Upper lobe of left lung (tissue), 6 donors: ENCODE results near the gene ZBTB45. TPM values are rescaled to one million over a fixed set of nuclear protein-coding genes. Genes with fewer than 3 reads are reported as not detected.
A peak's percentile ranks its signal among the peaks of the same experiment; 100 is the strongest.
"Not testable (repeated sequence)": the region's sequence is repeated elsewhere in the genome, so short reads cannot be mapped to it uniquely, and the experiment has no call there.

Experiments
- ATAC-seq, 2 donors: fragments of 200-7000 bp; cut with Tn5 transposase; one replicate each; pipeline ENCODE4 v1.9.1; 2022; ENCODE audit warnings: mild to moderate bottlenecking in 2 of 2, moderate library complexity in 2 of 2; ENCODE audit not compliant: low FRiP score in 2 of 2
- DNase-seq, 2 donors: peaks; one replicate each; pipeline ENCODE4 v3.0.0-alpha.2; 2019 to 2020
- H3K27ac ChIP-seq, 4 donors: fragments of 200-600 bp; sonication (generic); one replicate each; pipeline ENCODE4 v1.5.1; 2016 to 2019
- H3K27me3 ChIP-seq, 4 donors: fragments of 200-600 bp; sonication (generic); one replicate each; pipeline ENCODE4 v1.5.1; 2017 to 2019
- H3K36me3 ChIP-seq, 4 donors: fragments of 200-600 bp; sonication (generic); one replicate each; pipeline ENCODE4 v1.5.1; 2016 to 2019
- H3K4me1 ChIP-seq, 4 donors: fragments of 200-600 bp; sonication (generic); one replicate each; pipeline ENCODE4 v1.5.1; 2018 to 2019
- H3K4me3 ChIP-seq, 4 donors: fragments of 200-600 bp; sonication (generic); one replicate each; pipeline ENCODE4 v1.5.1; 2017 to 2019; ENCODE audit warnings: mild to moderate bottlenecking in 2 of 4, moderate library complexity in 1 of 4
- H3K9me3 ChIP-seq, 4 donors: fragments of 200-600 bp; sonication (generic); one replicate each; pipeline ENCODE4 v1.5.1; 2018 to 2019
- CTCF ChIP-seq, 6 experiments: fragments of 450-650 bp in 4 of 6; fragments of 200-600 bp in 2 of 6; sonication (generic) in 2 of 6; IDR thresholded peaks; one replicate each; pipeline ENCODE4 v1.5.1; 2016 to 2019; ENCODE audit warnings: antibody characterized with exemption in 6 of 6
- EP300 ChIP-seq, 4 donors: sonication (generic); formaldehyde crosslinking; IDR thresholded peaks; one replicate each; pipeline ENCODE4 v1.5.1; 2017; ENCODE audit warnings: antibody characterized with exemption in 4 of 4, control low read depth in 2 of 4
- POLR2A ChIP-seq, 4 donors: fragments of 450-650 bp; IDR thresholded peaks; one replicate each; pipeline ENCODE4 v1.5.1; 2016 to 2017; ENCODE audit warnings: antibody characterized with exemption in 4 of 4, mild to moderate bottlenecking in 2 of 4
- POLR2AphosphoS5 ChIP-seq, 2 donors: sonication (generic); formaldehyde crosslinking; IDR thresholded peaks; one replicate each; pipeline ENCODE4 v1.5.1; 2017; ENCODE audit warnings: antibody characterized with exemption in 2 of 2
- WGBS, 2 donors: methylation state at CpG; one replicate each; pipeline ENCODE4 v1.1.5; 2017 to 2018; 5-methylcytosine and 5-hydroxymethylcytosine counted together
- total RNA-seq, 6 donors: library from RNA; depleted of rRNA in 4 of 6; stranded (reverse); fragments of >200 nt in 4 of 6; gene quantifications; one replicate each; pipeline versions ENCODE4 v1.1.0 to v1.2.1, GENCODE V29; 2016 to 2021
- donor health status: DM: no; HTN: no; CAD: no; lungs with moderate emphysema.
- donor health status: DM: no; HTN: yes; CAD: no; lungs with severe emphysema.

The ZBTB45 gene
- total RNA-seq, 6 donors from 2014 or later = 11.9 to 19.7 (median 15.0) TPM

DNA sequence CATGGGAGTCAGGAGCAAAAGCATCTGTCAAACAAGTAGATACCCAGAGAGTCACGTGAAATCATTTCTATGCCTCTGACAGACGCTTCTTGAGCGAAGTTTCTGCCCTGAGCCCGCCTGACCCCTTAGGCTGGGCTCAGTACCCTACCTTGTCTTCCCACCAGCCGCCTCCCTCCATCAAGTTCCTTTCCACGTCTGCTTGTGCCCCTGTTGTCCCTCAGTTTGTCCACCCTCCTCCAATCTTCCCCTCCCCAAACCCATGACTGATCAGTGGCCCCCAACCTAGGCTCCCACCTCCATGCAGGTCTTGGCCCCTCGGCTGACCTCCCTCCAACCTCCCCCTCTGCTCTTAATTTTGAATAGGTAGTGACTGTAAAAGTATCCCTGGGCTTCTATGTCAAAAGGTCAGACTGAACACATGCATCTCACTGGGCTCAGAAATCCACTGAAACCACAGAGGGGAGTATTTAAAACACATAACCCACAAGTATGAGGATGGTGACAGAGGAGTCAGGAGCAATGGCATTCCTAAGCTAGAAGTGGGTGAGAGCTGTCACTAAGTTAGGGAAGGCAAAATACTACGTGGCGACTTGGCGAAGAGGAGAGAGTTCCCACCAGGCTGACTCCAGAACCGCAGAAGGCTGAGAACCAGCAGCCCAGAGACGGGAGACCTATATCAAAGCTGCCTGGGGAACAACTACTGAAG lies 45.2 kb downstream of the ZBTB45 start:
- Histone ChIP-seq H3K4me1 (peaks cover 13 to 21% (median 16%) of the 10 kb centered on the region in 4 donors), H3K27me3 (no peaks in the 10 kb centered on the region), H3K4me3 (peak overlapping the region in 1 of 4 donors; percentile 55), H3K36me3 (peaks cover 4 to 49% (median 33%) of the 10 kb centered on the region in 4 donors), H3K9me3 (no peaks in the 10 kb centered on the region), H3K27ac (peak overlapping the region in 2 of 4 donors; percentile 90 to 91)
- WGBS, 2 donors = 91 to 92% methylated on average over 12 of the region's 12 CpGs
- TF ChIP-seq POLR2AphosphoS5 (IDR thresholded peaks at IDR 0.05) (no peak), CTCF (IDR thresholded peaks at IDR 0.05) (no peak), POLR2A (IDR thresholded peaks at IDR 0.05) (no peak), EP300 (IDR thresholded peaks at IDR 0.05) (no peak)
- no peak for ATAC-seq
- DNase-seq = no peak

GRCh38 chr19:58473775-58474174 lies 45.8 kb downstream of the ZBTB45 start:
- Histone ChIP-seq H3K27ac (no peak overlapping the region), H3K4me3 (no peak overlapping the region), H3K9me3 (no peaks in the 10 kb centered on the region), H3K36me3 (peaks cover 4 to 48% (median 32%) of the 10 kb centered on the region in 4 donors), H3K4me1 (peaks cover 13 to 22% (median 16%) of the 10 kb centered on the region in 4 donors), H3K27me3 (no peaks in the 10 kb centered on the region)
- no peak for ATAC-seq
- no peak for TF ChIP-seq POLR2AphosphoS5 (IDR thresholded peaks at IDR 0.05)
- TF ChIP-seq CTCF (IDR thresholded peaks at IDR 0.05) = no peak
- no peak for TF ChIP-seq POLR2A (IDR thresholded peaks at IDR 0.05)
- no peak for TF ChIP-seq EP300 (IDR thresholded peaks at IDR 0.05)
- DNase-seq = no peak

DNA sequence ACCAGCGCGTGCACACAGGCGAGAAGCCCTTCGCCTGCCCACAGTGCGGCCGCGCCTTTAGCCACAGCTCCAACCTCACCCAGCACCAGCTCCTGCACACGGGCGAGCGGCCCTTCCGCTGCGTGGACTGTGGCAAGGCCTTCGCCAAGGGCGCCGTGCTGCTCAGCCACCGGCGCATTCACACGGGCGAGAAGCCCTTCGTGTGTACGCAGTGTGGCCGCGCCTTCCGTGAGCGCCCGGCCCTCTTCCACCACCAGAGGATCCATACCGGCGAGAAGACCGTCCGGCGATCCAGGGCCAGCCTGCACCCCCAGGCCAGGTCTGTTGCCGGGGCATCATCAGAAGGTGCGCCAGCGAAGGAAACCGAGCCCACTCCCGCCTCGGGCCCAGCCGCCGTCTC lies 47.9 kb downstream of the ZBTB45 start:
- no peak for TF ChIP-seq CTCF (IDR thresholded peaks at IDR 0.05)
- no peak for TF ChIP-seq POLR2A (IDR thresholded peaks at IDR 0.05)
- TF ChIP-seq EP300 (IDR thresholded peaks at IDR 0.05) = no peak
- no peak for TF ChIP-seq POLR2AphosphoS5 (IDR thresholded peaks at IDR 0.05)
- ATAC-seq (no peak), DNase-seq (peak in 1 of 2 donors; percentile 82)
- peaks cover 16 to 29% (median 20%) of the 10 kb centered on the region in 4 donors for H3K4me1 ChIP-seq
- H3K27me3 ChIP-seq = no peaks in the 10 kb centered on the region
- H3K36me3 ChIP-seq = peaks cover 4 to 43% (median 30%) of the 10 kb centered on the region in 4 donors
- WGBS, 2 donors = 96 to 99% methylated on average over 9 to 33 of the region's 39 CpGs
- H3K4me3 ChIP-seq = no peak overlapping the region
- no peak overlapping the region for H3K27ac ChIP-seq
- H3K9me3 ChIP-seq = no peaks in the 10 kb centered on the region

GRCh38 chr19:58470837-58471543 lies 48.6 kb downstream of the ZBTB45 start:
- 93 to 95% methylated on average over 10 to 31 of the region's 53 CpGs for WGBS, 2 donors
- Histone ChIP-seq H3K36me3 (peaks cover 4 to 43% (median 30%) of the 10 kb centered on the region in 4 donors), H3K4me1 (peaks cover 16 to 29% (median 17%) of the 10 kb centered on the region in 4 donors)
- not testable (repeated sequence) for H3K9me3 ChIP-seq, H3K27ac ChIP-seq, ATAC-seq, H3K27me3 ChIP-seq, H3K4me3 ChIP-seq
- peak in 1 of 2 donors; percentile 77 for DNase-seq

GRCh38 chr19:58469241-58470013 lies 50.2 kb downstream of the ZBTB45 start:
- Histone ChIP-seq H3K27me3 (no peaks in the 10 kb centered on the region), H3K36me3 (peaks cover 4 to 43% (median 30%) of the 10 kb centered on the region in 4 donors), H3K9me3 (no peaks in the 10 kb centered on the region), H3K4me1 (peaks cover 8 to 21% (median 12%) of the 10 kb centered on the region in 4 donors), H3K4me3 (no peak overlapping the region), H3K27ac (no peak overlapping the region)
- 94 to 95% methylated on average over 9 to 16 of the region's 17 CpGs for WGBS, 2 donors
- DNase-seq (peak in 1 of 2 donors; percentile 38), ATAC-seq (no peak)
- TF ChIP-seq EP300 (IDR thresholded peaks at IDR 0.05) = no peak
- no peak for TF ChIP-seq CTCF (IDR thresholded peaks at IDR 0.05)
- TF ChIP-seq POLR2AphosphoS5 (IDR thresholded peaks at IDR 0.05) = no peak
- TF ChIP-seq POLR2A (IDR thresholded peaks at IDR 0.05) = no peak
